Karpas-422 (cell line): Measurements from ENCODE around the gene LMTK2. TPM values are rescaled to one million over a fixed set of nuclear protein-coding genes. Genes with fewer than 3 reads are reported as not detected.

Source experiments
- DNase-seq: peaks from one replicate; pipeline ENCODE4 v3.0.0-alpha.2; 2015
- H2AFZ ChIP-seq: fragments of 200-600 bp; sonication (generic); 2 replicates; pipeline ENCODE4 v1.6.1; 2014; ENCODE audit warnings: antibody characterized with exemption, low read length, mixed read lengths
- H3K27ac ChIP-seq: fragments of 200-600 bp; sonication (generic); 2 replicates; pipeline ENCODE4 v1.5.1; 2014; ENCODE audit warnings: mild to moderate bottlenecking, low read length, moderate library complexity
- H3K27me3 ChIP-seq: fragments of 200-600 bp; sonication (generic); 2 replicates; pipeline ENCODE4 v1.6.1; 2014; ENCODE audit warnings: low read length, mixed read lengths
- H3K36me3 ChIP-seq: fragments of 200-600 bp; sonication (generic); 2 replicates; pipeline ENCODE4 v1.6.1; 2014; ENCODE audit warnings: low read length, mixed read lengths; ENCODE audit not compliant: insufficient read depth
- H3K4me1 ChIP-seq: fragments of 200-600 bp; sonication (generic); 2 replicates; pipeline ENCODE4 v1.6.1; 2014; ENCODE audit warnings: mild to moderate bottlenecking, low read length, mixed read lengths
- H3K4me2 ChIP-seq: fragments of 200-600 bp; sonication (generic); 2 replicates; pipeline ENCODE4 v1.6.1; 2014; ENCODE audit warnings: low read length, low read depth, mild to moderate bottlenecking; ENCODE audit not compliant: poor library complexity, severe bottlenecking
- H3K4me3 ChIP-seq: fragments of 200-600 bp; sonication (generic); 2 replicates; pipeline ENCODE4 v1.5.1; 2014; ENCODE audit warnings: mild to moderate bottlenecking, antibody characterized with exemption, low read length, mixed read lengths
- H3K79me2 ChIP-seq: fragments of 200-600 bp; sonication (generic); 2 replicates; pipeline ENCODE4 v1.6.1; 2014; ENCODE audit warnings: mild to moderate bottlenecking, low read length, mixed read lengths
- H3K9ac ChIP-seq: fragments of 200-600 bp; sonication (generic); 2 replicates; pipeline ENCODE4 v1.6.0; 2014; ENCODE audit warnings: low read length
- H3K9me2 ChIP-seq: fragments of 200-600 bp; sonication (generic), shearing (Covaris generic); replicated peaks from 2 replicates; pipeline ENCODE4 v1.6.0; 2014; ENCODE audit warnings: mild to moderate bottlenecking, low read length, moderate library complexity; ENCODE audit not compliant: insufficient read depth
- H3K9me3 ChIP-seq: fragments of 300-700, 200-600 bp; sonication (generic); 2 replicates; pipeline ENCODE4 v1.6.1; 2014; ENCODE audit warnings: low read length, mixed read lengths
- H4K20me1 ChIP-seq: fragments of 200-600 bp; sonication (generic); 2 replicates; pipeline ENCODE4 v1.6.1; 2014; ENCODE audit warnings: mild to moderate bottlenecking, antibody characterized with exemption, low read length, low read depth; ENCODE audit not compliant: insufficient read depth
- total RNA-seq: library from RNA; depleted of rRNA; stranded (reverse); fragments of >200 nt; shearing (Covaris generic); gene quantifications from 2 replicates; pipeline ENCODE4 v1.2.3, GENCODE V29; 2014; ENCODE audit warnings: low replicate concordance

The LMTK2 gene
- total RNA-seq, 1 experiment from 2014 or later, result 9.1 TPM

DNA sequence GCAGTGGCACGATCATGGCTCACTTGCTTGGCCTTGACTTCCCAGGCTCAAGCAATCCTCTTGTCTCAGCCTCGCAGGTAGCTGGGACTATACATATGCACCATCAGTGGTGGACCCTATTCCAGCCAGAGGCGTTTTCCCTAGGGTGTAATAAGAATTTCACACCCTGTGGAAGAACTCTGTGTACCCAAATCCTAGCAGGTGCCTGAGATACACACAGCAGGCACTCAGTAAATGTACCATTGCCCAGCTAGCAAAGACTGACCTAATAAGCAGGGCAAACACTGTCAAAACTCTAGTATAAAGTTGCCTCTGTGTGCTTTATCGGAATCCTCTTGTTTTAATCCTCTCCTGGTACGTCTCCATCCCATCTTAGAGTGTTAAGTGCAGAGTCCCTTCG is 70.9 kb downstream of the LMTK2 start:
- H3K27me3 ChIP-seq, result no peaks in the 10 kb centered on the region
- no peak overlapping the region for H2AFZ ChIP-seq
- no peak overlapping the region for H3K9ac ChIP-seq
- H3K36me3 ChIP-seq, result no peaks in the 10 kb centered on the region
- no peaks in the 10 kb centered on the region for H3K9me3 ChIP-seq
- 0 out of 2 replicates have a peak, but pooled peaks cover 7% of the 10 kb centered on the region for H4K20me1 ChIP-seq
- no peaks in the 10 kb centered on the region for H3K9me2 ChIP-seq
- H3K4me1 ChIP-seq, result no peaks in the 10 kb centered on the region
- H3K27ac ChIP-seq, result no peak overlapping the region
- H3K4me3 ChIP-seq, result no peak overlapping the region
- DNase-seq, result no peak
- H3K79me2 ChIP-seq, result no peaks in the 10 kb centered on the region
- H3K4me2 ChIP-seq, result no peak overlapping the region

DNA sequence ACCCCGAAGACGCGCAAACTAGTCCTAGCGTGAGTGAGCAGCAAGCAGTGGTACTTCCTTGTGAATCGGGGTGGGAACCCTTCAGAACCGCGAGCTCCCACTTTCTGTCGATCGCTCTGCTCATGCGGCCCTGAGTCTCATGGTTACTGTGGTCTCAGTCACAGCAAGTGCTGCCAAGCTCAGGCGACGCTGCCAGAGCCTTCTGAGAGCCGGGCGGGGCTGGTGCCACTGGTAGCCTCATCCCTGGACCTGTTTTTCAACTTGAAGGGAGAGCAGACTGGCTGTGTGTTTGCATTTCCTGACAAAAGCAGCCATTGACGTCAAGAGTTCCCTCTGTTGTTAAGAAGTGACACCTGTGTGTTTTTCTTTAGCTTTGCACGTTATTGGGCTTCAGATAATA is 71.7 kb downstream of the LMTK2 start:
- Histone ChIP-seq H3K9me2 (no peaks in the 10 kb centered on the region), H3K4me2 (no peak overlapping the region), H4K20me1 (0 out of 2 replicates have a peak, but pooled peaks cover 7% of the 10 kb centered on the region), H3K79me2 (no peaks in the 10 kb centered on the region), H3K9ac (no peak overlapping the region), H3K4me1 (no peaks in the 10 kb centered on the region), H2AFZ (no peak overlapping the region), H3K4me3 (no peak overlapping the region), H3K9me3 (no peaks in the 10 kb centered on the region), H3K27ac (no peak overlapping the region), H3K27me3 (no peaks in the 10 kb centered on the region), H3K36me3 (no peaks in the 10 kb centered on the region)
- DNase-seq, result no peak

DNA sequence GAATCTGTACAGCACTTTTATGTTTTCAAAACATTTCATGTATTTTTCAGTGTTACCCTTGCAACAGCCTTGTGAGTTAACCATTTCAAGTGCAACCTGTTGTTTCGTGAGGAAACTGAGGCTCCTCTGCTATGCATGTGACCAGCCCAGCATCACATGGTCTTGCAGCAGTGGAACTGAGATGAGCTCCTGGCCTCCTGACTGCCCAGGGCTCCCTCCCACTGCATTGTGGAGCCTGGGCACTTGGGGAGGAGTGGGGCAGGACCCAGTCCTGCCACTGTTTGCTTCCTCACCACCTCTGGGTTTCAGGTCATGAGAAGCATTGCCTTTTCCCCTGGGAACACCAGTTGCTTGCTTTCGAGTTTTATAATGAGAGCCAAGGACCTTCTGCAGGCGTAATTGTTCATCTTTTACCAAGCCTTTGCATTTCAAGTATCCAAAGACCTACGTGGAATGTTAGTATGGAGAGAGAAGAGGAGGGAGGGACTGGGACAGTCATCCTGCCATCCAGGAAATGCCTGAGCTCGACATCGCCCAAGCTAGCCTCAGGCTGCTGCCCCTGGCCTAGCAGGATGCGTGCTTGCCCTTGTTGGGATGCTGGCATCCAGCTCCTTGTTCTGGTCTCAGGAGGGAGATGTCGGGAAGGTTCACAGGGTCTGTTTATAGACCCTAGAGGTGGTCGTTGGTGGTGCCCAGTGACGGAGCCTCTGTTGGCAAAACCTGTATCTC is 72.3 kb downstream of the LMTK2 start:
- Histone ChIP-seq H3K27ac (no peak overlapping the region), H4K20me1 (0 out of 2 replicates have a peak, but pooled peaks cover 7% of the 10 kb centered on the region), H3K4me2 (no peak overlapping the region), H3K9me2 (no peaks in the 10 kb centered on the region), H3K36me3 (no peaks in the 10 kb centered on the region), H3K27me3 (no peaks in the 10 kb centered on the region), H3K4me1 (no peaks in the 10 kb centered on the region), H3K9me3 (no peaks in the 10 kb centered on the region), H3K9ac (no peak overlapping the region), H3K4me3 (no peak overlapping the region), H3K79me2 (no peaks in the 10 kb centered on the region), H2AFZ (no peak overlapping the region)
- DNase-seq, result no peak

DNA sequence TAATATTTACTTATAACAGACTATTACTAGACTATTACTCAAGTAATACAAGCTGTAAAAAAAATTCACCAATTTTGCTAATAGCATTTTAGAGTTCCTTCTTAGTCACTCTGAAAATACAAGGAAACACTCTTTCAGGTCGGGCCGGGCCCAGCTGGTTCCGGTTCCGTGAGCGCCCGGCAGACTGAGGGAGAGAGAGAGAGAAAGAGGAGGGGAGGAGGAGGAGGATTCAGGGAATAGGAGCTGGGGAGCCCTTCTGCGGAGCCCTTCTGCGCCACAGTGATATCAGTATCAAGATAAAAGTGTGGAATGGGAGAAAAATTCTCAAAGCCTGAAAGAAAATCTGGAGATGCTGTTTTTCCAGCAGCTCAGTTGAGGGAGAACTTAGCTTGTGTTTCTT is 74.1 kb downstream of the LMTK2 start:
- H3K9me2 ChIP-seq, result no peaks in the 10 kb centered on the region
- no peak overlapping the region for H3K27ac ChIP-seq
- H3K9ac ChIP-seq, result no peak overlapping the region
- H3K4me1 ChIP-seq, result no peaks in the 10 kb centered on the region
- no peak overlapping the region for H2AFZ ChIP-seq
- 0 out of 2 replicates have a peak, but pooled peaks cover 7% of the 10 kb centered on the region for H4K20me1 ChIP-seq
- DNase-seq, result no peak
- H3K36me3 ChIP-seq, result no peaks in the 10 kb centered on the region
- no peak overlapping the region for H3K4me3 ChIP-seq
- no peak overlapping the region for H3K4me2 ChIP-seq
- no peaks in the 10 kb centered on the region for H3K79me2 ChIP-seq
- H3K27me3 ChIP-seq, result no peaks in the 10 kb centered on the region
- no peaks in the 10 kb centered on the region for H3K9me3 ChIP-seq

DNA sequence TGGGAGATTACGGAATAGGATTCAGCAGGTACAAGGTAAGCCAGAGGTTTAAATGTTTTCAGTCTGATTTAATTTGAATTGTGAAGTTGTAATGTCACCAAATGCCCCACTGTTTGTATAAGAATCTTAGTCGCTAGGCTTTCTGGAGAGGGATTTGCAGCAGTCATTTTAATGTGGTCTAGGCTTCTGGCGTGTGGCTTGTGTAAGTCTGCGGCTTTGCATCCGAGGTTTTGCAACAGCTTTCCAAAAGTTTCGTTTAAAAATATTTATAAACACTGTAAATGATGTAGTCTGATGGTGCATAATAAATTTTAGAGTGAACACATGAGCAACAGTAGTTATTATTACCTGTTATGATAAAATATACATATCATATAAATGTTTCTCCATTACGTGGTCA is 78.4 kb downstream of the LMTK2 start:
- Histone ChIP-seq H3K9me2 (no peaks in the 10 kb centered on the region), H3K4me3 (no peak overlapping the region)

DNA sequence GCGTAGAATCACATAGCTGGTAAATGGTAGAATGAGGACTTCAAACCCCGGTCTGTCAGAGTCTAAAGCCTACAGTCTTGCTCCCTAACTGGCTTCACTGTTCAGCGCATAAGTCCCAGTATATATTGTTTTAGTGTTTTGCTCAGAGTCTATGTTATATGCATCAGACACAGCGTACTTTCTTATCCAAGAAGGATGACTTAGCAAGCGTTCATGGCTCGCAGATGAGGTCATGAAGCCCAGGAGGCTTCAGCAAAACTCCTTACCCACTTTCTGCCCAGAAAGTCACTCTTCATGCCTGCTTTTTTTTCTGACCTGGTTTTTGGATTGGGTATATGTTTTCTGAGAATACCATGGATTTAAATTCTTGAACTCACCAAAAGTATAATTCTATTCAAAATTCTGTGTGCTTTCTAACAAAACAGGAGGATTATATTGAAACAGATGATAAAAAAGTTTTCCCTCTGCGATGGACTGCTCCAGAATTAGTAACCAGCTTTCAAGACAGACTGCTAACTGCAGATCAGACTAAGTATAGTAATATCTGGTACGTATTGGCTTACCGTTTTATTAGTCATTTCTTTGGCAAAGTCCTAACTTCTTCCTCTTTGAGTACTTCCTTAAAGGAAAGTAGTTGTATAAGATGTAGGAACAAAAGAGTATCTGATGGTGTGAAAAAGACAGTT is 79.9 kb downstream of the LMTK2 start:
- no peak for DNase-seq
- H3K4me2 ChIP-seq, result no peak overlapping the region

More for the DNA sequence above, 78.4 kb downstream of the LMTK2 start:
- H3K9ac ChIP-seq, result no peak overlapping the region
- H3K27me3 ChIP-seq, result no peaks in the 10 kb centered on the region
- H3K27ac ChIP-seq, result no peak overlapping the region
- H3K9me3 ChIP-seq, result no peaks in the 10 kb centered on the region
- H3K79me2 ChIP-seq, result no peaks in the 10 kb centered on the region
- no peak overlapping the region for H2AFZ ChIP-seq
- no peaks in the 10 kb centered on the region; the same call in 1 of the 2 replicates for H3K36me3 ChIP-seq
- no peak for DNase-seq
- no peak overlapping the region for H3K4me2 ChIP-seq
- H4K20me1 ChIP-seq, result no peaks in the 10 kb centered on the region
- H3K4me1 ChIP-seq, result no peaks in the 10 kb centered on the region

DNA sequence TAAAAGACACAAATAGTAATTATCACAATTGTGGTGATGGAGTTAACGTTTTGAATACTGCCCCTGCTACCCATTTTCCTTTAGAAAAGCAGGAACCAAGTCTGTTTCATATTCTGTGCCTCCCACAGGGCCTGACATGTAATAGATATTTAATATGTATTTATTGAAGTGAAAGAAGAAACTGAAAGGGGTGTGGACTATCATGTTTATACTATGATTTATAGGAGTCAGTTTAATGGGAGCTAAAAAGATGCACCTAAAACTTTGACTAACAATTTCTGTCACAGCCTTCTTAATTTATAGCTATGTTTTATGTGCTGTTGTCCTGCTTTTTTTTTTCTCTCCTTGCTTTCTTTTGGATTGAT is 80.5 kb downstream of the LMTK2 start:
- no peaks in the 10 kb centered on the region for H4K20me1 ChIP-seq
- no peak overlapping the region for H2AFZ ChIP-seq
- DNase-seq, result no peak
- H3K27ac ChIP-seq, result no peak overlapping the region
- H3K9me2 ChIP-seq, result no peaks in the 10 kb centered on the region
- H3K27me3 ChIP-seq, result no peaks in the 10 kb centered on the region
- no peaks in the 10 kb centered on the region for H3K9me3 ChIP-seq
- H3K9ac ChIP-seq, result no peak overlapping the region
- no peaks in the 10 kb centered on the region for H3K4me1 ChIP-seq
- H3K36me3 ChIP-seq, result no peaks in the 10 kb centered on the region; the same call in 1 of the 2 replicates
- no peak overlapping the region for H3K4me3 ChIP-seq
- no peaks in the 10 kb centered on the region for H3K79me2 ChIP-seq
- no peak overlapping the region for H3K4me2 ChIP-seq

More for the DNA sequence above, 79.9 kb downstream of the LMTK2 start:
- Histone ChIP-seq H3K27ac (no peak overlapping the region), H4K20me1 (no peaks in the 10 kb centered on the region), H3K79me2 (no peaks in the 10 kb centered on the region), H3K9me2 (no peaks in the 10 kb centered on the region), H3K36me3 (no peaks in the 10 kb centered on the region; the same call in 1 of the 2 replicates), H3K27me3 (no peaks in the 10 kb centered on the region), H3K4me1 (no peaks in the 10 kb centered on the region), H3K9me3 (no peaks in the 10 kb centered on the region), H3K4me3 (no peak overlapping the region), H3K9ac (no peak overlapping the region), H2AFZ (no peak overlapping the region)

DNA sequence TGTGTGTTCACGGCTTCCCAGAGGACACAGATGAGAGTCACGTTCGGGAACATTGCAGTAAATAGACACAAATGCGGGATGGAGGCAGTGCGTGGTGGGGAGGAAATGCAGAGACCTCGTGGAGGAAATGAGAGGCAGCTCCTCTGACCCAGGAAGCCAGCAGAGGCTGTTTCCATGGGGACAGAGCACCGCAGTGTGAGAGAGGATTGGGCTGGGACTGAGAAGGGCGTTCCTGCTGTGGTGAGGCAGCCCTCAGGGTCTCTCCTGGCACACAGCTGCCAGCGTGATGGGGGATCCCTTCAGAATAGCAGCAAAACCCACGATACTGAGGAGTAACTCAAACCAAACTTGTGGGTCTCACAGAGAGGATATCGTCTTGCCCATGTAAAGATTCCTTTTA is 82.9 kb downstream of the LMTK2 start:
- Histone ChIP-seq H3K9me2 (no peaks in the 10 kb centered on the region), H3K4me2 (no peak overlapping the region), H3K27ac (no peak overlapping the region), H3K36me3 (no peaks in the 10 kb centered on the region; the same call in 1 of the 2 replicates), H4K20me1 (peaks cover 14% of the 10 kb centered on the region; the same call in 1 of the 2 replicates), H3K9me3 (no peaks in the 10 kb centered on the region), H3K9ac (no peak overlapping the region), H3K27me3 (no peaks in the 10 kb centered on the region), H3K79me2 (no peaks in the 10 kb centered on the region), H3K4me1 (no peaks in the 10 kb centered on the region), H2AFZ (no peak overlapping the region), H3K4me3 (no peak overlapping the region)
- DNase-seq, result no peak
